MM.1S (cell line): ENCODE data around the gene PTPRN2.

ENCODE experiments used
- DNase-seq: peaks from one replicate; pipeline ENCODE4 v3.0.0-alpha.2; 2015
- H2AFZ ChIP-seq: fragments of 300-600 bp; sonication (generic); 2 replicates; pipeline ENCODE4 v1.6.0; 2016; ENCODE audit warnings: antibody characterized with exemption, low read length
- H3F3A ChIP-seq: fragments of 300-600 bp; sonication (generic); 2 replicates; pipeline ENCODE4 v1.6.1; 2016; ENCODE audit warnings: mild to moderate bottlenecking, antibody characterized with exemption, low read length, moderate library complexity, mixed read lengths; ENCODE audit not compliant: insufficient read depth
- H3K27ac ChIP-seq: fragments of 300-600 bp; sonication (generic); 2 replicates; pipeline ENCODE4 v1.5.1; 2016; ENCODE audit warnings: mild to moderate bottlenecking, low read length
- H3K27me3 ChIP-seq: fragments of 300-600 bp; sonication (generic); replicated peaks from 2 replicates; pipeline ENCODE4 v1.6.0; 2016; ENCODE audit warnings: low read length; ENCODE audit not compliant: insufficient read depth
- H3K36me3 ChIP-seq: fragments of 300-600 bp; sonication (generic); replicated peaks from 2 replicates; pipeline ENCODE4 v1.6.1; 2016; ENCODE audit warnings: mild to moderate bottlenecking, low read length, mixed read lengths; ENCODE audit not compliant: insufficient read depth
- H3K4me1 ChIP-seq: fragments of 300-600 bp; sonication (generic); 2 replicates; pipeline ENCODE4 v1.6.1; 2016; ENCODE audit warnings: low read length, mixed read lengths
- H3K4me2 ChIP-seq: fragments of 300-600 bp; sonication (generic); 2 replicates; pipeline ENCODE4 v1.6.0; 2016; ENCODE audit warnings: low read depth, low read length
- H3K4me3 ChIP-seq: fragments of 300-600 bp; sonication (generic); 2 replicates; pipeline ENCODE4 v1.5.1; 2016; ENCODE audit warnings: low read length, mixed read lengths
- H3K79me2 ChIP-seq: fragments of 300-600 bp; sonication (generic); 2 replicates; pipeline ENCODE4 v1.6.1; 2016; ENCODE audit warnings: mixed run types, low read length, mixed read lengths
- H3K9ac ChIP-seq: fragments of 300-600 bp; sonication (generic); 2 replicates; pipeline ENCODE4 v1.6.1; 2016; ENCODE audit warnings: low read length, mixed read lengths
- H3K9me2 ChIP-seq: fragments of 300-600 bp; sonication (generic); replicated peaks from 2 replicates; pipeline ENCODE4 v1.6.1; 2016; ENCODE audit warnings: mild to moderate bottlenecking, low read length, mixed read lengths; ENCODE audit not compliant: insufficient read depth
- H3K9me3 ChIP-seq: fragments of 300-600 bp; sonication (generic); replicated peaks from 2 replicates; pipeline ENCODE4 v1.6.1; 2016; ENCODE audit warnings: mild to moderate bottlenecking, low read length, mixed read lengths; ENCODE audit not compliant: insufficient read depth
- H4K20me1 ChIP-seq: fragments of 300-600 bp; sonication (generic); 2 replicates; pipeline ENCODE4 v1.6.1; 2016; ENCODE audit warnings: mild to moderate bottlenecking, low read length, moderate library complexity, mixed read lengths; ENCODE audit not compliant: insufficient read depth
- EZH2 ChIP-seq: fragments of 300-600 bp; sonication (generic); optimal IDR thresholded peaks from 2 replicates; pipeline ENCODE3; 2017; ENCODE audit warnings: low read depth, mild to moderate bottlenecking, antibody characterized with exemption, low read length, mixed read lengths
- EZH2phosphoT487 ChIP-seq: fragments of 300-600 bp; sonication (generic); IDR thresholded peaks from 2 replicates; pipeline ENCODE4 v1.6.1; 2018; ENCODE audit warnings: antibody characterized with exemption, low read length
- TF ChIP-seq, protein P1 (sequence below): fragments of 300-600 bp; sonication (generic); IDR thresholded peaks from 2 replicates; pipeline ENCODE4 v1.5.1; 2016; ENCODE audit warnings: antibody characterized with exemption, low read length, mixed read lengths

PTPRN2 gene

DNA sequence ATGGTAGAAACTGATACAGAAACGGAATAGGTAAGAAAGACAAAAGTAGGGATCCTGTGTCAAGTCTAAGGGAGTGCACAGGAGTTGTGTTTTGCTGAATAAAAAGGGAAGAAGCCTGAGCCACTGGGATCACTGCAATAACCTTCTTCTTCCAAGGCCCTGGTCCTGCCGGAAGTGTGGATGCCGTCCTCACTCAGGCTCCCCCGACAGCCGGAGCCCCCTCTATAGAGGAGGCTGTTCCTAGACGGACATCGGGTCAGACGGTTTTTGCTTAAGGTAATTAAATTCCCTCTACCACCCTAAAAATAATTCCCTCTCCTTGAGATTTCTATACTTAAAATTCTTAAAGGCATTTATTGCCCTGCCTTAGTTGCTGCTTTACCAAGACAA is 566.9 kb downstream of the PTPRN2 start:
- Histone ChIP-seq H3K27me3 (no peaks in the 10 kb centered on the region), H3K36me3 (no peaks in the 10 kb centered on the region), H3F3A (peaks cover 25% of the 10 kb centered on the region), H3K27ac (no peak overlapping the region), H3K79me2 (no peaks in the 10 kb centered on the region), H2AFZ (no peak overlapping the region), H3K4me2 (no peak overlapping the region), H3K9me2 (no peaks in the 10 kb centered on the region), H3K4me3 (no peak overlapping the region), H3K9me3 (no peaks in the 10 kb centered on the region), H3K4me1 (peaks cover 54% of the 10 kb centered on the region), H3K9ac (no peak overlapping the region), H4K20me1 (no peaks in the 10 kb centered on the region)
- TF ChIP-seq EZH2, result no peak
- TF ChIP-seq, protein P1, sequence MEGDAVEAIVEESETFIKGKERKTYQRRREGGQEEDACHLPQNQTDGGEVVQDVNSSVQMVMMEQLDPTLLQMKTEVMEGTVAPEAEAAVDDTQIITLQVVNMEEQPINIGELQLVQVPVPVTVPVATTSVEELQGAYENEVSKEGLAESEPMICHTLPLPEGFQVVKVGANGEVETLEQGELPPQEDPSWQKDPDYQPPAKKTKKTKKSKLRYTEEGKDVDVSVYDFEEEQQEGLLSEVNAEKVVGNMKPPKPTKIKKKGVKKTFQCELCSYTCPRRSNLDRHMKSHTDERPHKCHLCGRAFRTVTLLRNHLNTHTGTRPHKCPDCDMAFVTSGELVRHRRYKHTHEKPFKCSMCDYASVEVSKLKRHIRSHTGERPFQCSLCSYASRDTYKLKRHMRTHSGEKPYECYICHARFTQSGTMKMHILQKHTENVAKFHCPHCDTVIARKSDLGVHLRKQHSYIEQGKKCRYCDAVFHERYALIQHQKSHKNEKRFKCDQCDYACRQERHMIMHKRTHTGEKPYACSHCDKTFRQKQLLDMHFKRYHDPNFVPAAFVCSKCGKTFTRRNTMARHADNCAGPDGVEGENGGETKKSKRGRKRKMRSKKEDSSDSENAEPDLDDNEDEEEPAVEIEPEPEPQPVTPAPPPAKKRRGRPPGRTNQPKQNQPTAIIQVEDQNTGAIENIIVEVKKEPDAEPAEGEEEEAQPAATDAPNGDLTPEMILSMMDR, result no peak
- TF ChIP-seq EZH2phosphoT487, result no peak
- DNase-seq, result no peak

DNA sequence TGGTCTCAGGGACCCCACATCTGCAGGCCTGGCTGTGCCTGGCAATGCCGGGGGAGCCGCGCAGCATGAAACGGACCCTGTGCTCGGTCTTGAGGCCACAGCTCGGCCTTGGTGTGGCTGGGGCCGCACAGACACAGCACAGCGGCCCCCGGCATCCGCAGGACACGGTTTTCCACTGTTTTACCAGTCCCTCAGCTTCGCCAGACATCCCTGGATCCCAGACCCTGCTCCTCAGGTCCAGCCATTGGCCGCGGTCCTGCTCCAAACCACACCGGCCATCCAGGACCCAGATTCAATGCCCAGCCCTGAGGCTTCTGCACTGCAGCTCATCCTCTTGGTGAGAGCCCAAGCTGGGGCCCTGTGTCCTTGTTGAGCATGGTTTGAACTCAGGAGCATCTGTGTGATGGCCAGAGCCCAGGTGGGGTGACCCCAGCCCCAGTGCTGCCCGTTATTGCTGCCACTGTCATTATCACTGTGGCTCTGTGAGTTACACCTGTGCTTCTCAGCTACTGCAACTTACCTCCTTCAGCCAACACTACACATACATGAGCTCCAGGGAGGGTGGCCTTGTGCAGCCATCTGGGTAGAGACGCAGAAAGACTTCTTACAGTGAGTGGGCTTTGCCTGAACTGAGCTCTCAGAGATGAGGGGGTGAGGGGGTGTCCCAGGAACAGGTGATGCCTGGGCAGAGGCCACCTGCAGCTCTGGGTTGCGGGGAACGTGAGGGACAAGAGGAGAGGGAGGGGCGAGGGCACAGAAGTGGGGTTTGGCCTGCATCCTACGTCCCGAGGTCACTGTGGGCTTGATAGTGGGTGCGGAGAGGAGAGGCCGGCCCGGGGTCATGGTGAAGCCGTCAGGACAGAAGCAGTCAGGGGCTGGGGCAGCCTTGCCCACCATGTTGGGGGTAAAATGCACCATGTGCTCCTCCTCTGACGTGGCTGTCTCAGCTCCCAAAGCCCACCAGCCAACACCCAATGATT is 567.6 kb downstream of the PTPRN2 start:
- Histone ChIP-seq H3K4me3 (no peak overlapping the region), H3K4me1 (peaks cover 55% of the 10 kb centered on the region), H4K20me1 (no peaks in the 10 kb centered on the region), H3K27me3 (no peaks in the 10 kb centered on the region), H3K27ac (no peak overlapping the region), H3K9me3 (no peaks in the 10 kb centered on the region), H3K9ac (no peak overlapping the region), H3K36me3 (no peaks in the 10 kb centered on the region), H3K9me2 (no peaks in the 10 kb centered on the region), H2AFZ (no peak overlapping the region), H3K79me2 (no peaks in the 10 kb centered on the region), H3F3A (peaks cover 23% of the 10 kb centered on the region), H3K4me2 (no peak overlapping the region)
- TF ChIP-seq EZH2 (no peak), EZH2phosphoT487 (no peak)
- TF ChIP-seq, protein P1, result no peak
- no peak for DNase-seq

DNA sequence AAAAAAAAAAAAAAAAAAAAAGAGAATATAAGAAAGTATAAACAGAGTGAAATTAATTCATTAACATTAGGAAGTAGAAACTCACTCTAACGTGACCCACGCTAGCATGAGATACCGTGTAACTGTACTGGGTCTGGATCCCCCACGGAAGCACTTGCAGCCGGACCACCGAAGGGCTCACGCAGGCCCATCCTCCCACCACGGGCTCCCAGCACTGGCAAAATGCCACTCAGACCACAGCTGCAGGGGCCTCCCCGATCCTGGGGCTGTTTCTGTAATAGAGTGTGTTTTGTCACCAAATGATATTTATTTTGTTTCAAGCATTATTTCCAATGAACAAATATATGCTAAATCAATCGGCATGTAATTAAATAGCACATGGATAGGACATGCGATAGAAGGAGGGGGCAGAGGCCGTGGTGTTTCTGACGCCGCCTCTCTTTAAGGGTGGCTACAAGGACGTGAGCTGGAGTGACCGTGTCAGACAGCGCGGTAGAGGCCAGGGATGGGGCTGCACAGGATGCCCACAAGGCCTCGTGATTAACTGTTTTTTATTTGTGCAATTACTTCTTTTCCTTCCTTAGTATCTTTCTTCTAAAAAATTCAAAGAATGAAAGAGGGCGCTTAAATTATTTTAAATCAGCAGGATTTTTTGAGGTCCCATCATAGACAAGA is 568.5 kb downstream of the PTPRN2 start:
- no peak for DNase-seq
- Histone ChIP-seq H3K36me3 (no peaks in the 10 kb centered on the region), H3K9ac (no peak overlapping the region), H3K27ac (no peak overlapping the region), H3K9me2 (no peaks in the 10 kb centered on the region), H3K9me3 (no peaks in the 10 kb centered on the region), H2AFZ (no peak overlapping the region), H4K20me1 (no peaks in the 10 kb centered on the region), H3K4me2 (no peak overlapping the region), H3K27me3 (no peaks in the 10 kb centered on the region), H3F3A (peaks cover 14% of the 10 kb centered on the region), H3K79me2 (no peaks in the 10 kb centered on the region), H3K4me3 (no peak overlapping the region), H3K4me1 (peaks cover 48% of the 10 kb centered on the region)
- TF ChIP-seq, protein P1, result no peak
- no peak for TF ChIP-seq EZH2phosphoT487
- no peak for TF ChIP-seq EZH2
